B cell (primary cell): ENCODE measurements around the gene FMN1. TPM values are rescaled to one million over a fixed set of nuclear protein-coding genes. Genes with fewer than 3 reads are reported as not detected.

Source experiments
- ATAC-seq: fragments of 200-7000 bp; cut with Tn5 transposase; one replicate; pipeline ENCODE4 v1.10.0; 2021; ENCODE audit warnings: low read depth, mild to moderate bottlenecking, moderate number of reproducible peaks, moderate library complexity
- CTCF ChIA-PET: fragments of 350-600 bp; sonication (Branson Sonifier 250); formaldehyde crosslinking; loops from one replicate; lab custom pipeline; 2021; ENCODE audit warnings: antibody characterized with exemption, inconsistent platforms; lab: Charles Lee
- POLR2A ChIA-PET: fragments of 350-600 bp; sonication (Branson Sonifier 250); formaldehyde crosslinking; loops from one replicate; lab custom pipeline; 2021; ENCODE audit warnings: antibody characterized with exemption; lab: Charles Lee
- DNase-seq: peaks from one replicate; pipeline ENCODE4 v3.0.0; 2013
- H2AFZ ChIP-seq: 2 replicates; pipeline ENCODE4 v1.6.1; 2012; ENCODE audit warnings: mild to moderate bottlenecking, low read depth, low read length; ENCODE audit not compliant: insufficient read depth, poor library complexity, severe bottlenecking
- H3K27ac ChIP-seq, 2 donors: 1 replicate in 1 of 2; 2 replicates in 1 of 2; pipeline ENCODE4 v1.5.1; 2012 to 2013; ENCODE audit warnings: low read length in 2 of 2, mild to moderate bottlenecking in 2 of 2, moderate library complexity in 1 of 2
- H3K27me3 ChIP-seq, 4 experiments: fragments of 200-600 bp in 1 of 4; sonication (generic) in 1 of 4; replicated peaks in 1 of 4; 1 replicate in 2 of 4; 2 replicates in 2 of 4; pipeline versions ENCODE4 v1.6.1 to v1.7.0; 2013 to 2016; ENCODE audit warnings: low read length in 3 of 4, mild to moderate bottlenecking in 2 of 4, mixed read lengths in 1 of 4, moderate library complexity in 1 of 4; ENCODE audit not compliant: insufficient read depth in 4 of 4, control insufficient read depth in 3 of 4; ENCODE audit errors: control extremely low read depth in 1 of 4
- H3K36me3 ChIP-seq, 2 experiments: replicated peaks in 1 of 2; 1 replicate in 1 of 2; 2 replicates in 1 of 2; pipeline versions ENCODE4 v1.6.1 to v1.7.1; 2013; ENCODE audit warnings: low read length in 1 of 2; ENCODE audit not compliant: insufficient read depth in 2 of 2, control insufficient read depth in 1 of 2; ENCODE audit errors: control extremely low read depth in 1 of 2, extremely low read depth in 1 of 2
- H3K4me1 ChIP-seq, 2 donors: fragments of 200-600 bp in 1 of 2; sonication (generic) in 1 of 2; 1 replicate in 1 of 2; 2 replicates in 1 of 2; pipeline versions ENCODE4 v1.5.1 to v1.6.1; 2013 to 2017; ENCODE audit warnings: low read length in 2 of 2; ENCODE audit not compliant: control insufficient read depth in 2 of 2, insufficient read depth in 2 of 2
- H3K4me2 ChIP-seq: replicated peaks from 2 replicates; pipeline ENCODE3; 2012; ENCODE audit warnings: mild to moderate bottlenecking, low read depth, low read length; ENCODE audit not compliant: poor library complexity, severe bottlenecking
- H3K4me3 ChIP-seq, 5 experiments: fragments of 200-600 bp in 1 of 5; sonication (generic) in 1 of 5; 1 replicate in 3 of 5; 2 replicates in 2 of 5; pipeline versions ENCODE4 v1.5.1 to v1.7.0; 2011 to 2016; ENCODE audit warnings: low read length in 4 of 5, mild to moderate bottlenecking in 4 of 5, low read depth in 2 of 5, control low read depth in 1 of 5, moderate library complexity in 1 of 5; ENCODE audit not compliant: insufficient read depth in 1 of 5; ENCODE audit errors: control extremely low read depth in 1 of 5, extremely low read depth in 1 of 5
- H3K79me2 ChIP-seq: fragments of 200-600 bp; sonication (generic); one replicate; pipeline ENCODE4 v1.6.0; 2016; ENCODE audit warnings: low read length; ENCODE audit not compliant: control insufficient read depth, insufficient read depth
- H3K9ac ChIP-seq: fragments of 200-600 bp; sonication (generic); 2 replicates; pipeline ENCODE4 v1.6.1; 2017; ENCODE audit warnings: mild to moderate bottlenecking, low read length, moderate library complexity
- H3K9me3 ChIP-seq, 3 donors: one replicate each; pipeline versions ENCODE4 v1.6.1 to v1.7.1; 2013; ENCODE audit warnings: low read length in 2 of 3; ENCODE audit not compliant: control insufficient read depth in 2 of 3, insufficient read depth in 1 of 3; ENCODE audit errors: control extremely low read depth in 1 of 3
- H4K20me1 ChIP-seq: 2 replicates; pipeline ENCODE4 v1.6.0; 2012; ENCODE audit warnings: mild to moderate bottlenecking, low read length; ENCODE audit not compliant: insufficient read depth, control insufficient read depth, poor library complexity, severe bottlenecking
- H3K27ac Mint-ChIP-seq: one replicate; pipeline ENCODE4 v1.8.0; 2021; ENCODE audit warnings: mixed read lengths
- H3K27me3 Mint-ChIP-seq: one replicate; pipeline ENCODE4 v1.8.0; 2021; ENCODE audit warnings: mixed read lengths
- H3K4me1 Mint-ChIP-seq: one replicate; pipeline ENCODE4 v1.8.0; 2021; ENCODE audit warnings: mixed read lengths
- H3K4me3 Mint-ChIP-seq: one replicate; pipeline ENCODE4 v1.8.0; 2021; ENCODE audit warnings: mixed read lengths
- H3K9me3 Mint-ChIP-seq: one replicate; pipeline ENCODE4 v1.8.0; 2022; ENCODE audit warnings: mixed read lengths; ENCODE audit not compliant: insufficient read depth
- EZH2 ChIP-seq: IDR thresholded peaks from 2 replicates; pipeline ENCODE4 v1.6.1; 2012; ENCODE audit warnings: borderline replicate concordance, low read depth, mild to moderate bottlenecking, moderate library complexity, low read length; ENCODE audit not compliant: insufficient read depth, poor library complexity, severe bottlenecking
- WGBS: methylation state at CpG from one replicate; pipeline ENCODE4 v1.1.5; 2013; ENCODE audit warnings: missing lambda C conversion rate; ENCODE audit not compliant: insufficient coverage; 5-methylcytosine and 5-hydroxymethylcytosine counted together
- intact Hi-C: fragments of 100-400 bp; cut with micrococcal nuclease; formaldehyde crosslinking; loops from one replicate; pipeline ENCODE4 v1.10.0; 2022
- polyA plus RNA-seq: library from polyadenylated mRNA; depleted of rRNA; stranded (reverse); fragments of >200 nt; gene quantifications from 2 replicates; pipeline ENCODE4 v1.2.3, GENCODE V29; 2012
- total RNA-seq, 2 donors: library from RNA; stranded (reverse); fragments of 120-200 nt in 1 of 2; gene quantifications; 1 replicate in 1 of 2; 2 replicates in 1 of 2; pipeline versions ENCODE4 v1.2.3 to v1.2.4, GENCODE V29; 2013 to 2022
- TF ChIP-seq, protein P1 (sequence below): fragments of 200-600 bp; IDR thresholded peaks from one replicate; pipeline ENCODE4 v1.8.0; 2022; ENCODE audit warnings: antibody characterized with exemption, mild to moderate bottlenecking

FMN1 gene
- total and polyA plus RNA-seq, 2 donors (not counting 1 experiment from before 2014, with no cell fraction given): 0.21 to 0.96 TPM

DNA sequence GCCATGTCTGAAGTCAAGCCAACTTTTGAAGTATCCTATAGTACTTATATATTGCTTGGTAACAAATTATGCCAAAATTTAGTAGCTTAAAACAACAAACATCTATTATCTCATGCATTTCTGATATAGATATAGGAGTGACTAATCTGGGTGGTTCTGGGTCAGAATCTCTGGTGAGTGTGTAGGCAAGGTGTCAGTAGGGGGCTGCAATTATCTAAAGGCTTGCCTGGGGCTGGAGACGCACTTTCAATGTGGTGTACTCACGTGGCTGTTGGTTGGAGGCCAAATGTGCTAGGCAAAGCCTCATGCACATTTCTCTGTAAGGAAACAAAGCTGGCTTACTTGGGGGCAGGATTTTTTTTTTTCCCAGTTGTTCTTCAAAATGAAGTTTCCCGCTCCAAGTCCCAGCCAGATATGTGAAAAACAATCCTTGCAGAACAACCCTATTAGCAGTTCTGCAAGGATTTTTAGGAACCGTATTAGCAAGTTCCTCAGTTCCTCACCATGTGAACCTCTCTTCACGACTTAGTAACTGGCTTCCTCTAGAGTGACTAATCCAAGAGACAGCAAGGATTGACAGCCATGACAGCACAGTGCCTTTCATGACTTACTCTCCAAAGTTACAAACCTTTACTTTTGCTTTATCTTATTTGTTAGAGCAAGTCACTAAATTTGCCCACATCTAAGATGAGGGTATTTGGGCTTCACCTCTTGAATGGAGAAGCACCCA, 450.9 kb downstream of the FMN1 start:
- H3K4me3 ChIP-seq: no peak overlapping the region
- H3K4me1 ChIP-seq: no peaks in the 10 kb centered on the region
- no peak overlapping the region for H2AFZ ChIP-seq
- no peaks in the 10 kb centered on the region for H3K27me3 ChIP-seq
- H3K27ac ChIP-seq: no peak overlapping the region
- peaks cover 2% of the 10 kb centered on the region for H3K9me3 Mint-ChIP-seq
- ChIA-PET POLR2A (no interaction called here), CTCF (no interaction called here)
- no peaks in the 10 kb centered on the region for H3K36me3 ChIP-seq
- H4K20me1 ChIP-seq: no peaks in the 10 kb centered on the region
- ATAC-seq (no peak), DNase-seq (no peak)
- H3K27me3 Mint-ChIP-seq: peaks cover 16% of the 10 kb centered on the region
- H3K4me1 Mint-ChIP-seq: no peaks in the 10 kb centered on the region
- no peak overlapping the region for H3K4me3 Mint-ChIP-seq
- H3K9ac ChIP-seq: no peak overlapping the region
- no peak overlapping the region for H3K27ac Mint-ChIP-seq
- H3K79me2 ChIP-seq: no peaks in the 10 kb centered on the region
- TF ChIP-seq, protein P1, sequence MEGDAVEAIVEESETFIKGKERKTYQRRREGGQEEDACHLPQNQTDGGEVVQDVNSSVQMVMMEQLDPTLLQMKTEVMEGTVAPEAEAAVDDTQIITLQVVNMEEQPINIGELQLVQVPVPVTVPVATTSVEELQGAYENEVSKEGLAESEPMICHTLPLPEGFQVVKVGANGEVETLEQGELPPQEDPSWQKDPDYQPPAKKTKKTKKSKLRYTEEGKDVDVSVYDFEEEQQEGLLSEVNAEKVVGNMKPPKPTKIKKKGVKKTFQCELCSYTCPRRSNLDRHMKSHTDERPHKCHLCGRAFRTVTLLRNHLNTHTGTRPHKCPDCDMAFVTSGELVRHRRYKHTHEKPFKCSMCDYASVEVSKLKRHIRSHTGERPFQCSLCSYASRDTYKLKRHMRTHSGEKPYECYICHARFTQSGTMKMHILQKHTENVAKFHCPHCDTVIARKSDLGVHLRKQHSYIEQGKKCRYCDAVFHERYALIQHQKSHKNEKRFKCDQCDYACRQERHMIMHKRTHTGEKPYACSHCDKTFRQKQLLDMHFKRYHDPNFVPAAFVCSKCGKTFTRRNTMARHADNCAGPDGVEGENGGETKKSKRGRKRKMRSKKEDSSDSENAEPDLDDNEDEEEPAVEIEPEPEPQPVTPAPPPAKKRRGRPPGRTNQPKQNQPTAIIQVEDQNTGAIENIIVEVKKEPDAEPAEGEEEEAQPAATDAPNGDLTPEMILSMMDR: no peak
- no peak for TF ChIP-seq EZH2
- peaks cover 0 to 3% (median 0%) of the 10 kb centered on the region in 3 donors for H3K9me3 ChIP-seq
- 95% methylated on average over 4 of the region's 5 CpGs for WGBS
- intact Hi-C loops: no loop called here
- no peak overlapping the region for H3K4me2 ChIP-seq

DNA sequence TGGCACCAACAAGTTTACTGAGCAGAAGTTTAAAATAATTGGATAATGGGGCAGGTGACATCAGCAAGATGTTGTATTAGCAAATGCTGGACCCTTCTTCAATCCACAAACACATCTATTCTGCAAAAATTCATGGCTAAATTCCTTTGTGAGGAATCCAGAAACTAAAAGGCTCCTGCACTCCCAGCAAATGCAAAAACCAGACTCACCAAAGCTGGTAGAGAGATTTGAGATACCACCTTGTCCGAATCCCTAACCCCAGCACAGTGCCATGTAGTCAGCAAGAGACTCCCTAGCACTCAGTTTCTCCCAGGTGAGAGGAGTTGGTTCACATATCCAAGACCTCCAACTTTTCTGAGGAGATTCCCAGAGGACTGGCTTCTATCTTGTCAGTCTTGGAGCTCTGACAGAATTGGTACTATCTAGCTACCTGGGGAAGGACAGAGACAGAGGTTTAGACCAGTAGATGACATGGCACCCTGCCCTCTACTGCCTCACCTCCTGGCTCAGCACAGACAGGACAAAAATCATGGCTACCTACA, 454.9 kb downstream of the FMN1 start:
- ChIA-PET POLR2A (no interaction called here), CTCF (no interaction called here)
- Mint-ChIP-seq H3K4me1 (no peaks in the 10 kb centered on the region), H3K27ac (no peak overlapping the region), H3K9me3 (peaks cover 2% of the 10 kb centered on the region), H3K27me3 (peaks cover 20% of the 10 kb centered on the region), H3K4me3 (no peak overlapping the region)
- H3K9me3 ChIP-seq: peaks cover 0 to 3% (median 0%) of the 10 kb centered on the region in 3 donors
- no peaks in the 10 kb centered on the region for H3K36me3 ChIP-seq
- DNase-seq (no peak), ATAC-seq (no peak)
- intact Hi-C loops: no loop called here
- H3K27ac ChIP-seq: no peak overlapping the region
- H3K79me2 ChIP-seq: no peaks in the 10 kb centered on the region
- no CpG with 5 or more reads among the region's 1 CpG for WGBS
- H3K4me1 ChIP-seq: no peaks in the 10 kb centered on the region
- H2AFZ ChIP-seq: no peak overlapping the region
- H3K27me3 ChIP-seq: peaks cover 0 to 8% (median 0%) of the 10 kb centered on the region in 4 experiments
- H3K4me2 ChIP-seq: no peak overlapping the region
- H4K20me1 ChIP-seq: no peaks in the 10 kb centered on the region
- TF ChIP-seq, protein P1: no peak
- no peak for TF ChIP-seq EZH2
- H3K9ac ChIP-seq: no peak overlapping the region
- H3K4me3 ChIP-seq: no peak overlapping the region
